ENCODE measurements around the gene MICU1. TPM values are rescaled to one million over a fixed set of nuclear protein-coding genes. Genes with fewer than 3 reads are reported as not detected.

The MICU1 gene
- total and polyA plus RNA-seq, 2 experiments from 2014 or later, result 27.5 to 52.3 TPM

DNA sequence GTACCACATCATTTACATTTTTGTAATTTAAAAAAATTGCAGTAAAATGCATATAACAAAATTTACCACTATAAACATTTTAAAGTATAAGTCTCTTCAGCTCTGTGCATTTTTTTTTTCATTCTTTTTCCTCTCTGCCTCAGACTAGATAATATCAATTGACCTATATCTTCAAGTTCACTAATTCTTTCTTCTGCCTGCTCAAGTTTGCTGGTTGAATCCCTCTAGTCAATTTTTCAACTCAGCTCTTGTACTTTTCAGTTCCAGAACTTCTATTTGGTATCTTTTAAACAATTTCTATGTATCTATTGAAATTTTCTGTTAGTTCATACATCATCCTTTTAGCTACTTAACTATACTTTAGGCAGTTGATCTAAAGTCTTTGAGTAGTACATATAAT, 112.0 kb downstream of the MICU1 start:
- no peak for ATAC-seq
- H3K36me3 ChIP-seq (ENCODE audit: insufficient read depth), result no peaks in the 10 kb centered on the region
- no peaks in the 10 kb centered on the region for H3K79me2 ChIP-seq (replicated peaks; ENCODE audit: insufficient read depth)
- Mint-ChIP-seq H3K36me3 (ENCODE audit: low read depth) (no peaks in the 10 kb centered on the region), H3K9me3 (no peaks in the 10 kb centered on the region), H3K27ac (no peak overlapping the region), H3K4me3 (no peak overlapping the region), H3K27me3 (ENCODE audit: insufficient read depth, low read depth, poor library complexity) (peaks cover 2% of the 10 kb centered on the region), H3K4me1 (no peaks in the 10 kb centered on the region)
- H3F3A ChIP-seq (replicated peaks; ENCODE audit: low read depth), result no peaks in the 10 kb centered on the region
- no peaks in the 10 kb centered on the region for H3K9me2 ChIP-seq (ENCODE audit: insufficient read depth)
- H3K27me3 ChIP-seq (ENCODE audit: insufficient read depth), result no peaks in the 10 kb centered on the region
- TF ChIP-seq POLR2AphosphoS5 (IDR thresholded peaks at IDR 0.05; ENCODE audit: low read depth) (no peak), STAT1 (IDR thresholded peaks at IDR 0.05; ENCODE audit: unreplicated experiment) (no peak), CREB1 (CRISPR knock-in tag; IDR thresholded peaks at IDR 0.05; ENCODE audit: low read depth) (no peak), ZNF331 (CRISPR knock-in tag; IDR thresholded peaks at IDR 0.05; ENCODE audit: low read depth) (no peak), REST (IDR thresholded peaks at IDR 0.05; ENCODE audit: unreplicated experiment) (no peak), EZH2phosphoT487 (IDR thresholded peaks at IDR 0.05; ENCODE audit: unreplicated experiment) (no peak), JUNB (IDR thresholded peaks at IDR 0.05; ENCODE audit: unreplicated experiment) (no peak), EZH2 (IDR thresholded peaks at IDR 0.05; ENCODE audit: low read depth, unreplicated experiment) (no peak), ZNF114 (CRISPR knock-in tag; IDR thresholded peaks at IDR 0.05) (no peak), NANOG (IDR thresholded peaks at IDR 0.05; ENCODE audit: borderline replicate concordance) (no peak)
- TF ChIP-seq, protein P1, sequence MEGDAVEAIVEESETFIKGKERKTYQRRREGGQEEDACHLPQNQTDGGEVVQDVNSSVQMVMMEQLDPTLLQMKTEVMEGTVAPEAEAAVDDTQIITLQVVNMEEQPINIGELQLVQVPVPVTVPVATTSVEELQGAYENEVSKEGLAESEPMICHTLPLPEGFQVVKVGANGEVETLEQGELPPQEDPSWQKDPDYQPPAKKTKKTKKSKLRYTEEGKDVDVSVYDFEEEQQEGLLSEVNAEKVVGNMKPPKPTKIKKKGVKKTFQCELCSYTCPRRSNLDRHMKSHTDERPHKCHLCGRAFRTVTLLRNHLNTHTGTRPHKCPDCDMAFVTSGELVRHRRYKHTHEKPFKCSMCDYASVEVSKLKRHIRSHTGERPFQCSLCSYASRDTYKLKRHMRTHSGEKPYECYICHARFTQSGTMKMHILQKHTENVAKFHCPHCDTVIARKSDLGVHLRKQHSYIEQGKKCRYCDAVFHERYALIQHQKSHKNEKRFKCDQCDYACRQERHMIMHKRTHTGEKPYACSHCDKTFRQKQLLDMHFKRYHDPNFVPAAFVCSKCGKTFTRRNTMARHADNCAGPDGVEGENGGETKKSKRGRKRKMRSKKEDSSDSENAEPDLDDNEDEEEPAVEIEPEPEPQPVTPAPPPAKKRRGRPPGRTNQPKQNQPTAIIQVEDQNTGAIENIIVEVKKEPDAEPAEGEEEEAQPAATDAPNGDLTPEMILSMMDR (conservative IDR thresholded peaks at IDR 0.05; ENCODE audit: low read depth in 2 of 2), result no peak
- TF ChIP-seq, protein P2, sequence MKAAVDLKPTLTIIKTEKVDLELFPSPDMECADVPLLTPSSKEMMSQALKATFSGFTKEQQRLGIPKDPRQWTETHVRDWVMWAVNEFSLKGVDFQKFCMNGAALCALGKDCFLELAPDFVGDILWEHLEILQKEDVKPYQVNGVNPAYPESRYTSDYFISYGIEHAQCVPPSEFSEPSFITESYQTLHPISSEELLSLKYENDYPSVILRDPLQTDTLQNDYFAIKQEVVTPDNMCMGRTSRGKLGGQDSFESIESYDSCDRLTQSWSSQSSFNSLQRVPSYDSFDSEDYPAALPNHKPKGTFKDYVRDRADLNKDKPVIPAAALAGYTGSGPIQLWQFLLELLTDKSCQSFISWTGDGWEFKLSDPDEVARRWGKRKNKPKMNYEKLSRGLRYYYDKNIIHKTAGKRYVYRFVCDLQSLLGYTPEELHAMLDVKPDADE (IDR thresholded peaks at IDR 0.05), result no peak
- TF ChIP-seq, protein P3, sequence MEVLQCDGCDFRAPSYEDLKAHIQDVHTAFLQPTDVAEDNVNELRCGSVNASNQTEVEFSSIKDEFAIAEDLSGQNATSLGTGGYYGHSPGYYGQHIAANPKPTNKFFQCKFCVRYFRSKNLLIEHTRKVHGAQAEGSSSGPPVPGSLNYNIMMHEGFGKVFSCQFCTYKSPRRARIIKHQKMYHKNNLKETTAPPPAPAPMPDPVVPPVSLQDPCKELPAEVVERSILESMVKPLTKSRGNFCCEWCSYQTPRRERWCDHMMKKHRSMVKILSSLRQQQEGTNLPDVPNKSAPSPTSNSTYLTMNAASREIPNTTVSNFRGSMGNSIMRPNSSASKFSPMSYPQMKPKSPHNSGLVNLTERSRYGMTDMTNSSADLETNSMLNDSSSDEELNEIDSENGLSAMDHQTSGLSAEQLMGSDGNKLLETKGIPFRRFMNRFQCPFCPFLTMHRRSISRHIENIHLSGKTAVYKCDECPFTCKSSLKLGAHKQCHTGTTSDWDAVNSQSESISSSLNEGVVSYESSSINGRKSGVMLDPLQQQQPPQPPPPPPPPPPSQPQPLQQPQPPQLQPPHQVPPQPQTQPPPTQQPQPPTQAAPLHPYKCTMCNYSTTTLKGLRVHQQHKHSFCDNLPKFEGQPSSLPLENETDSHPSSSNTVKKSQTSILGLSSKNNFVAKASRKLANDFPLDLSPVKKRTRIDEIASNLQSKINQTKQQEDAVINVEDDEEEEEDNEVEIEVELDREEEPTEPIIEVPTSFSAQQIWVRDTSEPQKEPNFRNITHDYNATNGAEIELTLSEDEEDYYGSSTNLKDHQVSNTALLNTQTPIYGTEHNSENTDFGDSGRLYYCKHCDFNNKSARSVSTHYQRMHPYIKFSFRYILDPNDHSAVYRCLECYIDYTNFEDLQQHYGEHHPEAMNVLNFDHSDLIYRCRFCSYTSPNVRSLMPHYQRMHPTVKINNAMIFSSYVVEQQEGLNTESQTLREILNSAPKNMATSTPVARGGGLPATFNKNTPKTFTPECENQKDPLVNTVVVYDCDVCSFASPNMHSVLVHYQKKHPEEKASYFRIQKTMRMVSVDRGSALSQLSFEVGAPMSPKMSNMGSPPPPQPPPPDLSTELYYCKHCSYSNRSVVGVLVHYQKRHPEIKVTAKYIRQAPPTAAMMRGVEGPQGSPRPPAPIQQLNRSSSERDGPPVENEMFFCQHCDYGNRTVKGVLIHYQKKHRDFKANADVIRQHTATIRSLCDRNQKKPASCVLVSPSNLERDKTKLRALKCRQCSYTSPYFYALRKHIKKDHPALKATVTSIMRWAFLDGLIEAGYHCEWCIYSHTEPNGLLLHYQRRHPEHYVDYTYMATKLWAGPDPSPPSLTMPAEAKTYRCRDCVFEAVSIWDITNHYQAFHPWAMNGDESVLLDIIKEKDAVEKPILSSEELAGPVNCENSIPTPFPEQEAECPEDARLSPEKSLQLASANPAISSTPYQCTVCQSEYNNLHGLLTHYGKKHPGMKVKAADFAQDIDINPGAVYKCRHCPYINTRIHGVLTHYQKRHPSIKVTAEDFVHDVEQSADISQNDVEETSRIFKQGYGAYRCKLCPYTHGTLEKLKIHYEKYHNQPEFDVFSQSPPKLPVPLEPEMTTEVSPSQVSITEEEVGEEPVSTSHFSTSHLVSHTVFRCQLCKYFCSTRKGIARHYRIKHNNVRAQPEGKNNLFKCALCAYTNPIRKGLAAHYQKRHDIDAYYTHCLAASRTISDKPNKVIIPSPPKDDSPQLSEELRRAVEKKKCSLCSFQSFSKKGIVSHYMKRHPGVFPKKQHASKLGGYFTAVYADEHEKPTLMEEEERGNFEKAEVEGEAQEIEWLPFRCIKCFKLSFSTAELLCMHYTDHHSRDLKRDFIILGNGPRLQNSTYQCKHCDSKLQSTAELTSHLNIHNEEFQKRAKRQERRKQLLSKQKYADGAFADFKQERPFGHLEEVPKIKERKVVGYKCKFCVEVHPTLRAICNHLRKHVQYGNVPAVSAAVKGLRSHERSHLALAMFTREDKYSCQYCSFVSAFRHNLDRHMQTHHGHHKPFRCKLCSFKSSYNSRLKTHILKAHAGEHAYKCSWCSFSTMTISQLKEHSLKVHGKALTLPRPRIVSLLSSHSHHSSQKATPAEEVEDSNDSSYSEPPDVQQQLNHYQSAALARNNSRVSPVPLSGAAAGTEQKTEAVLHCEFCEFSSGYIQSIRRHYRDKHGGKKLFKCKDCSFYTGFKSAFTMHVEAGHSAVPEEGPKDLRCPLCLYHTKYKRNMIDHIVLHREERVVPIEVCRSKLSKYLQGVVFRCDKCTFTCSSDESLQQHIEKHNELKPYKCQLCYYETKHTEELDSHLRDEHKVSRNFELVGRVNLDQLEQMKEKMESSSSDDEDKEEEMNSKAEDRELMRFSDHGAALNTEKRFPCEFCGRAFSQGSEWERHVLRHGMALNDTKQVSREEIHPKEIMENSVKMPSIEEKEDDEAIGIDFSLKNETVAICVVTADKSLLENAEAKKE (CRISPR knock-in tag; IDR thresholded peaks at IDR 0.05), result no peak
- H4K20me1 ChIP-seq (replicated peaks; ENCODE audit: insufficient read depth), result no peaks in the 10 kb centered on the region
- no peak overlapping the region for H3K4me2 ChIP-seq
- H3K4me1 ChIP-seq (ENCODE audit: insufficient read depth), result no peaks in the 10 kb centered on the region
- H2AFZ ChIP-seq, result no peak overlapping the region
- no peak for DNase-seq (ENCODE audit: low spot score)
- H3K4me3 ChIP-seq, result no peak overlapping the region
- H3K27ac ChIP-seq (ENCODE audit: low read depth), result no peak overlapping the region

Measured in GM23338 (cell line).